Right atrium auricular region (tissue), 2 donors: Measurements from ENCODE around the gene THRB. TPM values are rescaled to one million over a fixed set of nuclear protein-coding genes. Genes with fewer than 3 reads are reported as not detected.

ENCODE experiments used
- DNase-seq: peaks from one replicate; pipeline ENCODE4 v3.0.0-alpha.2; 2019; ENCODE audit warnings: low spot score
- H3K27ac ChIP-seq, 2 donors: fragments of 200-600 bp; sonication (generic); 1 replicate in 1 of 2; 2 replicates in 1 of 2; pipeline ENCODE4 v1.5.1; 2016 to 2019
- H3K27me3 ChIP-seq, 2 donors: fragments of 200-600 bp; sonication (generic); one replicate each; pipeline versions ENCODE4 v1.5.1 to v1.6.0; 2017 to 2019
- H3K36me3 ChIP-seq: fragments of 200-600 bp; sonication (generic); one replicate; pipeline ENCODE4 v1.5.1; 2016
- H3K4me1 ChIP-seq, 2 donors: fragments of 200-600 bp; sonication (generic); one replicate each; pipeline versions ENCODE4 v1.5.1 to v1.6.0; 2017 to 2019
- H3K4me3 ChIP-seq, 2 donors: fragments of 200-600 bp; sonication (generic); 1 replicate in 1 of 2; 2 replicates in 1 of 2; pipeline ENCODE4 v1.5.1; 2017 to 2019; ENCODE audit warnings: mild to moderate bottlenecking in 1 of 2, moderate library complexity in 1 of 2
- H3K9me3 ChIP-seq, 2 donors: fragments of 200-600 bp; sonication (generic); one replicate each; pipeline ENCODE4 v1.5.1; 2019
- CTCF ChIP-seq, 2 donors: fragments of 200-600 bp; sonication (generic); IDR thresholded peaks; one replicate each; pipeline ENCODE4 v1.5.1; 2019; ENCODE audit warnings: antibody characterized with exemption in 2 of 2
- total RNA-seq, 2 donors: library from RNA; depleted of rRNA; stranded (reverse); fragments of >200 nt; gene quantifications; one replicate each; pipeline ENCODE4 v1.1.0, GENCODE V29; 2016

THRB gene
- total RNA-seq, 2 donors from 2014 or later = 4.2 to 7.0 TPM

GRCh38 chr3:24378313-24378712 lies 116.3 kb downstream of the THRB start:
- Histone ChIP-seq H3K27me3 (no peaks in the 10 kb centered on the region), H3K4me3 (no peak overlapping the region), H3K36me3 (no peaks in the 10 kb centered on the region), H3K27ac (no peak overlapping the region), H3K9me3 (no peaks in the 10 kb centered on the region), H3K4me1 (peaks cover 0 to 7% of the 10 kb centered on the region in 2 donors)
- no peak for TF ChIP-seq CTCF (IDR thresholded peaks at IDR 0.05)
- DNase-seq = no peak

- no peaks in the 10 kb centered on the region for H3K27me3 ChIP-seq
- TF ChIP-seq CTCF (IDR thresholded peaks at IDR 0.05) = no peak
- peaks cover 0 to 7% of the 10 kb centered on the region in 2 donors for H3K4me1 ChIP-seq
- peak overlapping the region in 1 of 2 donors; percentile 39 for H3K27ac ChIP-seq
- H3K4me3 ChIP-seq = no peak overlapping the region
- H3K36me3 ChIP-seq = no peaks in the 10 kb centered on the region
- no peaks in the 10 kb centered on the region for H3K9me3 ChIP-seq
- peak; percentile 70 for DNase-seq
Measured at GRCh38 chr3:24377218-24377993, 117.2 kb downstream of the THRB start.

- Histone ChIP-seq H3K4me3 (no peak overlapping the region), H3K27me3 (no peaks in the 10 kb centered on the region), H3K9me3 (no peaks in the 10 kb centered on the region), H3K36me3 (no peaks in the 10 kb centered on the region), H3K4me1 (peaks cover 0 to 7% of the 10 kb centered on the region in 2 donors), H3K27ac (peak overlapping the region in 1 of 2 donors; percentile 39)
- no peak for TF ChIP-seq CTCF (IDR thresholded peaks at IDR 0.05)
- no peak for DNase-seq
Measured at GRCh38 chr3:24375947-24376384, 118.7 kb downstream of the THRB start.

GRCh38 chr3:24374801-24375200 lies 119.8 kb downstream of the THRB start:
- Histone ChIP-seq H3K27ac (no peak overlapping the region), H3K4me3 (no peak overlapping the region), H3K36me3 (no peaks in the 10 kb centered on the region), H3K9me3 (no peaks in the 10 kb centered on the region), H3K4me1 (peaks cover 0 to 7% of the 10 kb centered on the region in 2 donors), H3K27me3 (no peaks in the 10 kb centered on the region)
- no peak for DNase-seq
- no peak for TF ChIP-seq CTCF (IDR thresholded peaks at IDR 0.05)

- H3K36me3 ChIP-seq = no peaks in the 10 kb centered on the region
- DNase-seq = no peak
- H3K4me3 ChIP-seq = no peak overlapping the region
- TF ChIP-seq CTCF (IDR thresholded peaks at IDR 0.05) = no peak
- H3K4me1 ChIP-seq = peaks cover 0 to 7% of the 10 kb centered on the region in 2 donors
- H3K27me3 ChIP-seq = no peaks in the 10 kb centered on the region
- no peaks in the 10 kb centered on the region for H3K9me3 ChIP-seq
- H3K27ac ChIP-seq = peak overlapping the region in 1 of 2 donors; percentile 34
Measured at GRCh38 chr3:24373198-24373959, 121.3 kb downstream of the THRB start.
